GM19324 (cell line): ENCODE data around the gene C1orf210.
A peak's percentile ranks its signal among the peaks of the same experiment; 100 is the strongest.

ENCODE experiments used
- ATAC-seq: cut with Tn5 transposase; IDR thresholded peaks from one replicate; pipeline ENCODE4 v1.9.1; 2021; ENCODE audit warnings: mild to moderate bottlenecking, moderate library complexity; ENCODE audit not compliant: unreplicated experiment, low FRiP score

Gene C1orf210

DNA sequence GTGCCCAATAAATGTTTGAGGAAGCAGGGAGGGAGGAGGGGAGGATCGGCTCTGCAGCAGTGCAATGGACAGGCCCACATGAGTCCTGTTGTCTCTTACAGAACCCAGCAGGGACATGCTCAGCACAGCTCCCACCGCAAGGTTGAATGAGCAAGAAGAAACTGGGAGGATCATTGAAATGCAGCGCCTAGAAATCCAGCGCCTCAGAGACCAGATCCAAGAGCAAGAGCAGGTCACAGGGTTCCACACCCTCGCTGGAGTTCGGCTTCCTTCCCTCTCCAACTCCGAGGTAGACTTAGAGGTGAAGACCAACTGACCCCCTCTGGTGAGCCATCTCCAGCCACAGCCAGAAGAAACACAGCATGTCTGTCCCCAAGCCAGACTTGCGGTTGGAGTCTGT lies 31.5 kb downstream of the C1orf210 start:
- ATAC-seq: no peak

DNA sequence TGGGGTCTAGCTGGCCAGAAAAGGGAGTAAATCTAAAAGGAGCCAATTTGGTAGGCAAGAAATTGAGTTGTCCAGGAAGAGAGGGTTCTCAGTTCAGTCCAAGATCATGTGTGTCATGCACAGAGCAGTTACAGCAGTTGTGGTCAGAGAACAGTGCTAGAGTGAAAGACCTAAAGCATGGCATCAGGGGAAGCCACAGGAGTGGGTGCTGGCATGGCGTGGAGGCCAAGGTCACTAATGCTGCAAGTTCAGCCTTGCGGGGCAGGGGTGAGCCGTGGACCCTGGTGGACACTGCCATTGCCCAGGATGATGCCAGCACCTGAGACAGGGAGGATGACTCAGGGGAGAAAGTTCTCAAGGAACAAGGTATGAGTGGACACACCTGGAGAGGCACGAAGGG lies 32.2 kb downstream of the C1orf210 start:
- no peak for ATAC-seq

DNA sequence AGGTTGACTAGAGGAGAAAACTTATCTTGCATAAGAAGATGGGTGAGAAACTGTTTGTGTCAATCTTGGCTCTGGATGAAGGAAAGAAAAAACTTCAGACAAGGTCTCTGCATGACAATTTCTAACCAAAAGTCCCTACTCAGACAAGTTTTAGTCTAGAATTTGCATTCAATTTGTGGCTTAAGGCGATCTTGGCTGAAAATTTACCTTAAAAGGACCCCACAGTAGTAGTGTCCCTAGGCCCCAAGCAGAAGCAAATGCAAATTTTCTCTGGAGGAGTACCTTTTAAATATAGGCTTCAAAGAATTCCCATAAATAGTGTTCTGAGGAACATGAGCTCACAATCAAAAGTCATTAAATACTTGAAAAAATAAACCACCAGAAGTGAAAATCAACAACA lies 33.2 kb downstream of the C1orf210 start:
- no peak for ATAC-seq

DNA sequence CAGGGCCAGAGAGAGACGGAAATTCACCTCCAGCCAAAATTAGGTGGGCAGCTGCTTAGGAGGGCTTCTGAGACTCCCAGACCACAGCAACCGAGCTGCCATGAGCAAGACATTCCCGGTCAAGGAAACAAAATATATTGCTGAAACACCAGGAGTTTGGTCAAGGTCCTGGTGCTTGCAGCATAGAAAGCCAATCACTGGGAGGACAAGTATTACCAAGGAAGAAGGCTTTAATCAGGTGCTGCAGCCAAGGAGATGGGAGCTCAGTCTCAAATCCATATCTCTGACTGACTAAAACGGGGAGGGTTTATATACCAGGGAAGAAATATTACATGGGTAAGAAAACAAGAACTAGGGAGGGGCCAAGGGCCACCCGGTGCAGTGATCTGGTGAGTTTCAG lies 34.4 kb downstream of the C1orf210 start:
- no peak for ATAC-seq

DNA sequence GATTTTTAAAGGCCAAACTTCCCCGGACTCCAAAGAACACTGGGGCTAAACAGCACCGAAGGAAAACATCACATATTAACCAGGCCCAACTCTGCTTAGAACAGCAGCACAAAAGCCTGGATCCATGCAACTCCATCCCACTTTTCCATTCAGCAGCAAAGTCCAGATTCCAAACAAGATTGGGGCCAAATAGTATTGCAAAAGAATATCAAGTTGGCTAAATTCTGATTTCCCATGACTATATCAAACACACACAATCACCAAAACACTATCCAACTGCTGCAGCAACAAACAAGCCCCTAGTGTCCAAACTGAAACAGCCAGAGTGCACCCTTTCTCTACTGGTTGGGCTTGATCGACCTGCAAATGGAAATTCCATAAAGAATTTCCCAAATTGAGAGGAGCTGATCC lies 35.0 kb downstream of the C1orf210 start:
- ATAC-seq: no peak

DNA sequence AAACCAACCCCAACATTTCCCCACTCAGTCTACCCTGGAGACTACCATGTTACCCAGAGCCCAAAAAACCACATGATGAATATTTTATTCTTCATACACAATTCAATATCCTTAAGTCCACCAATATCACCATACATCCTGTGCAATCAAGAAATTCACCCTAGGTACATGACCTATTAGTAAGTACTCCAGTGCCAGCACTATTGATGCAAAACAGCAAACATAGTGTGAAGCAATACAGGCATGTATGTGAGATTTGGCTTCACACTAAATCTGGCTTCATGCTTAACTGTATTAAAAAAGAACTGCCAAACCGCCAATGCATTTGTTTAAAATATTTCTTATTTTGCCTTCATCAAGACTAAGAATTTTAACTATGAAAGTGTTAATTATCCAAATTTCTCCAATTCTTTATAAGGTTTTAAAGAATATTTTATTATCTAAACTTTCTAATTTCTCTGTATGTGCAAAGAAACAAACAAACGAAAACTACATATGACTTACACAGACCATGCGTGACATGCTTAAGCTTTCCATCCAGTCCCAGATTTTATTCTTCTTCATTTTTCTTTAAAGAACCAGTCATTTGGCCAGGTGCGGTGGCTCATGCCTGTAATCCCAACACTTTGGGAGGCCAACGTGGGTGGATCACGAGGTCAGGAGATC lies 38.0 kb downstream of the C1orf210 start:
- ATAC-seq: no peak

DNA sequence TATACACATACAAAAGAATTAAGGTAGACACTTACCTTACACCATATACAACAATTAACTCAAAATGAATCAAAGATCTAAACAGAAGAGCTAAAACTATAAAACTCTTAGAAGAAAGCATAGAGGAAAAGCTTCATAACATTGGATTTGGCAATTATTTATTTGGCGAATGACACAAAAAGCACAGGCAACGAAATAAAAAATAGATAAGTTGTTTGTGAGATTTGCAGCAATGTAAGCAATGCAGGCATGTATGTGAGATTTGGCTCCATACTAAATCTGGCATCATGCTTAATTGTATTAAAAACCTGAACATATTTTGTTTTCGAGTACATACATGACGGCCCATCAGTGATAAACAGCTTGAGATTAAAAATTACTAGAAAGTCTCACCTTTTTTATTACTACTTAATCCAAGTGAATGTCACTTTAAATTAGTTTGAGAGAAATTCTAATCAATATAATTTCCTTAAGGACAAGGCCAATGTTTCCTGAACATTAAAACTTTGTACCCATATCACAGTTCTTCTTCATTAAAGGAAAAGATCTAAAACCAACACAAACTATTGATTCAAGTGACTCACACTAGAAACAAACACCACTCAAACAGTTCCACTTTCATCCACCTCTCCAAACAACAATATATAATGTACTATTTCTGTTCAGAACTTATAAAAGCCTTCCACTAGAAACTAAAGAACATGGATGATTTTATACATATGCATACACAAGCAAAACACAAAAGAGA lies 38.7 kb downstream of the C1orf210 start:
- no peak for ATAC-seq

DNA sequence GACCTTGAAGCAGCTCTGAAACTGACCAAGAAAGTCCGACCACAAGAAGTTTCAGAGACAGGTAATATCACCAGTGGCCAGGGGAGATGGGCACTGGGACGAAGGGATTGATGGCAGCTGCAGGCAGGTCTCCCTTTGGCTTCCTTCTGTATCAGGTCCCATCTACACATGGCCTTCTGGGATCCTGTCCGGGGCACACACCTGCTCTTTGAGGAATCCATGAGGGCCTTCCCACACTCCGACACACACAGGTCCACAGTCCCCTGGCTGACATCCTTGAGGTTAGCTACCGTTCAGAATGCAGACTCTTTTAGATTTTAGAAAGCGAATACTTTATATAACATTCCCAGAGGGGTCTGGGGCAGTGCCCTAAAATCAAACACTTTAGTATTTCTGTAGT lies 42.1 kb downstream of the C1orf210 start:
- ATAC-seq: no peak

DNA sequence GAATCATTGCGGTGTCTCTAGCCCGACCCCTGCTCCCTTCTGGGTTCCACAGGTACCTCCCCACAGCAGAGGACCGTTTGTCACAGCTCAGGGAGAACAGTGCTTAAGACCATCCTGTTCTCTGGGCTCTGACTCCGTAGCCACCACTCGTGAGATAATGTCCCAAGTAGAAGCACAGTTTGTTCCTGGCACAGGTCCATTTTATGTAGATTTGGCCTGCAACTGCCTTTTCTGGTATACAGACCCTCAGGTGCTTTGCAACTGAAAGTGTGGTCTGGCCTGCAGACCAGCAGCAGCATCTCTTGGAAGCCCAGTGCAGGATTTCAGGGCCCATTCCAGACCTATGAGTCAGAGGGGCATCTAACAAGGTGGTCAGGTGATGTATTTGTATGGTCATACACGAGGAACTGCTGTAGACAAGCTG lies 44.0 kb downstream of the C1orf210 start:
- ATAC-seq: no peak

DNA sequence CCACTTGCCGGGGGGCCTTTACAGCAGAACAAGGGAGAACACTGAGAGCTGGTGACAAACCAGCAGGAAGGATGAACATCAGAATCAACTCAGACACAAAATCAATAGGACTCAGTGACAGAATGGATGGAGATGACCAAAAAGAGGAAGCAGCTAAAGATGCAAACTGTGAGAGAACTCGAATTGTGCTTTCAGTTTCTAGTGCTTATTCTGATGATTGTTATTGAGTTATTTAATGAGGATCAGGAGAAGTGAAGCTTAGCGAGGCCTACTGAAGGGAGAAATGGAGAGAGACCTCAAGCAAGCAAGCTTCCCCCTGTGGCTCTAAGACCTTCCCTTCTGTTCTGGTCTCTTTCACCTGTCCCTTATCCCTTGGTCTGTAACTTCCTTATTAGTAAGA lies 45.9 kb downstream of the C1orf210 start:
- peak; percentile 60 for ATAC-seq

DNA sequence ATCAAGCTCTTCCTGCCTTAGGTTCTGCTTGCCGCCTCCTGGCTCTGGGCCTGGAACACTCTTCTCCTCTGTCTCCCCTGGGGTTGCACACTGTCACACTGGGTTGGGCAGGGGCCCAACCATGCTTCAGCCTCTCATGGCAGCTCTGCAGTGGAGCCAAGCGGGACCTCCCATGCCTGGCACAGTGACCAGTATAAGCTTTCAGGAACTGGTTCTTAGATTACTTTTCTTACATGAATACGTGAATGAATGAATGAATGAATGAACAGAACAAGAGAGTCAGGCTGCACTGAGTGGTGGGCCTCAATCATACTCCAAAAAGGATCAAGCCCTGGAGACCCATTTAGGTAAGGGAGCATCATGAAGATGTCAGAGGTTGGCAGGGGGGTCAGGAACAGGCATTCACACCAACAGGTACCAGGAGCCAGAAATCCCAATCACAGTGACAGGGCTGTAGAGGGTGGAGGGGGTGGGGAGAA lies 46.4 kb downstream of the C1orf210 start:
- peak; percentile 26 for ATAC-seq

DNA sequence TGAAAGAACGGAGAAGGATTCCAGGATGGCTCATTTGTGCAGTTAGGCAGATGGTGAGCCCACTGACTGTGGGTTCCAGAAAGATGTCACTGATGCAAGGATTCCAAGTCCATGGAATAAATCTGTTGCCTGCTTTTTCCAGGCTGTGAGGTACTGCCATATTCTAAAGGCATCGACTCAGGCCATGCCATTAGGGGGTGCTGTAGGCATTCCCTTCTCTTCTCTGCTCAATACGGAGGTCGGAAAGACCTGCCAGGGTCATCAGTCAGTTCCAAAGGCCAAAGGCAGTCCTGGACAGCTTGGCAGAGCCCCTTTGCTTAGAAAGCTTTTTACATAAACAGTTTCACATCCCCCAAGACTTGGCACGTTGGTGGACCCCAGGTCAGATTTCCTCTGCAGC lies 47.3 kb downstream of the C1orf210 start:
- ATAC-seq: no peak

DNA sequence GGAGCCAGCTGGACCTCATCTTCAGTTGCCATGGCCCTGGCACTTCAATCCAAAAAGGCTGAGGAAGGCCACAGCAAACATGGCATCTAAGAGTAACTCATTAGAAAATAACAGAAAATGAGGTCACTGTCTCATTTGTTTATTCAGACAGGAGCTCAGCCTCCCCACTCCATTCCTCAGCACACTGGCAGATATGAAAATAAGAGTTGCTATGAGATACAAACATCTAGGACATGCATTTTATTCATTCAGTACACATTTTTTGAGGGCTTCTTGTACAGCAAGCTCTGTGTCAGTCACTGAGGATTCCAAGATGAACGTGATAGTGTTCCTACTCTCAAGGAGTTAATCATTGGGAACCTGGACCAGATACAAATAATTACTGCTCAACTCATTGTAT lies 48.3 kb downstream of the C1orf210 start:
- ATAC-seq: no peak

DNA sequence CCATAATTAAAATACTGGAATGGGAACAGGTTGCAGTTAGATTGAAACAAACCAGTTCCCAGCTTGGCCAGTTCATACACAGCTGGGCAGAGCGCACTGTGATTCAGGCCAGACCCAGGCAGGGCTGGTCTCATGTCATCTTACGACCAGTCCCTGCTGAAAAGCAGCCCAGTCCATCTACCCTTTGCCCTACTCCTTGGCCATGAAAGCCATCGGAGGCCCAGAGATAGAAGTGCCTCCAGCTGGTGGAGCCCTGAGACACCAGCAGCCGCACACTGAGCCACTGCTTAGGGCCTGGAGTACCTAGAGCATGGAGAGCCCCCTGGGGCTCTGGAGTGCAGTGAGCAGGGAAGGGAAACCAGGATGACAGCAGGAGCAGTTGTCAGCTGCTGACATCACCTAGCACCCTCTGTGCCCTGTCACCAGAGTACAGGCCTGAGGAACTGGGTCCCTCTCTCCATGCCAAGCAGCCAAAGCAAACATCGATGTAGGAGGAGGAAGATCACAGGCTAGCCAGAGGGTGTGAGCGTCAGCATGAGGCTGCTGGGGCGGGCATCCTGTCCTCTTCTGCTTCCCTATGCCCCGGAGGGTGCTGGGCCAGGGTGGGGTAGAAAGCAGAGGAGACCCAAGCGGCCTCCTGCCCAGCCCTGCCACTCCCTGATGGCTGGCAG lies 49.8 kb downstream of the C1orf210 start:
- ATAC-seq: no peak

DNA sequence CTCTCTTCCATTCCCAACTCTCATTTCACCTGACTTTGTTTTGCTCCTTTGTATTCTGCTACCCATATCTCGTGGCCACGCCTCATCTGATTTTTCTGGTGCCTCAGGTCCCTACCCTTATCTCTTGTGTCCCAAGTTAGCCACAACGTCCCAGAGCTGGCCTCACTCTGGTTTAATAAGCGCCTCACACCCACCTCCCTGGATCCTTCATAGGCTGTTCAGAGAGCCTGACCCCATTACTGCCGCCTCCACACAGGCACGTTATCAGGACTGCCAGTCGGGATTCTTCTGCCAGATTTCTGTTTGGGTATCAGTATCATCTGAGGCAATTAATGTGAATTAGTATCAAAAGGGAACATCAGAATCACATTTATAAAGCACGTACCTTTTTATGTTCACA lies 50.3 kb downstream of the C1orf210 start:
- ATAC-seq: no peak

DNA sequence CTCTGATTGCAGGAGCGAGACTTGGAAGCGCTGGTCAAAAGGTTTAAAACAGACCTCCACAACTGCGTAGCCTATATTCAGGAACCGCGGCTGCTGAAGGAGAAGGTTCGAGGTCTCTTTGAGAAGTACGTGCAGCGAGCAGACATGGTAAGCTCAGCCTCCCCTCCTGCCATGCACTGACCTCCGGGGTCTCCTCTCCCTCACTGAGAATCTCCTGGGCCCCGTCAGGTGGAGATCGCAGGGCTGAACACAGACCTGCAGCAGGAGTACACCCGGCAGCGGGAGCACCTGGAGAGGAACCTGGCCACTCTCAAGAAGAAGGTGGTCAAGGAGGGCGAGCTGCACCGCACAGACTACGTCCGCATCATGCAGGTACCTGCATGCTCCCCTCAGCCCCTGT lies 51.1 kb downstream of the C1orf210 start:
- ATAC-seq: no peak

DNA sequence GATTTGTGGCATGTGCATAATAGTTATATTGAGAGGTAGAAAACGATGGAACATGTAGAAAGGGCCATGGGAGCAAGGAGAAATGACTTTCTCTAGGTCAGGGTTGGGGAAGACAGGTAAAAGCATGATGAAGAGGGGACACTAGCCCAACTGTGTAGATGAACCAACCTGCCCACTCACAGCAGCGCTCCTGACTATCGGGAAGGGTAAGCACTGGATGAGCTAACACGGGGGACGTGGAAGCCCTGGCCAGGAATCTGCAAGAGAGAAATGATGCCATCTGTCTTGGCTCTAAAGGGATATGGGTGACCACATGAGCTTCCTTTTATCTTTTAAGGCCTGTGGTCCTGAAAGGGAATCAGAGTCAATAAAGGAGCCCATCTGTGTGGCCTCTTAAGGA lies 51.8 kb downstream of the C1orf210 start:
- no peak for ATAC-seq

DNA sequence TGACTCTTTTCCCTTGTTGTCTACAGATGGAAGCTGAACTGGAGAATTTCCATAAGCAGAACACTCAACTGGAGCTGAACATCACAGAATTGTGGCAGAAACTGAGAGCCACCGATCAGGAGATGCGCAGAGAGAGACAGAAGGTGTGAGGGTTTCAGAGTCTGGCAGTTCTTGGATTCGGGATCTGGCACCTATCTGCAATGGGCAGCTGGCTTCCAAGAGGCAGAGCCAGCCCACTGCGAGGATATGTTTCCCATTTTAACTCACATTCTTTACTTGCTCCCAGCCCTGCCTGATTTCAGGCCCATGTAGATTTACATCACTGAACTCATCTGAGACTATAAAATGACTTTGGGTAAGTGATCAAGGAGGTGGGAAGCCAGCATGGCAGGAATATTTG lies 52.9 kb downstream of the C1orf210 start:
- no peak for ATAC-seq

DNA sequence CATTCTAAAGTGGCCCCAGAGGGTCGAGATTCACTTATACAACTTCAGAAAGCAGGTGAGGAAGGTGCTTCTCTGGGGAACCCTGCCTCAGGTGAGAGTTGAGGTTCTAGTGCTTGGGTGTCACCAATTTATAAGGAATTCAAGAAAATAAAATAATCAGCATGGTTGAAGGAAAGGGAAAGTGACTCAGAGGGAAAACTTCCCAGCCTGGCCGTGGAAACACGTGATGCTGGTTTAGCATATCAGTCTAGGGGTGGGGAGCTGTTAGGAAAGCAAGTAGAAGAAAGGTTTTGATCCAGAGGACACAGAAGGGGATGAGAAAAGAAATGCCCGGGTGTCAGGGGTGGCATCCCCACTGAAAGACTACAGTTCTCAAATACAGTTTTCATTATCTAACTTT lies 53.3 kb downstream of the C1orf210 start:
- no peak for ATAC-seq
